GM12865 (cell line): Measurements from ENCODE around the gene CGB3.
"Not testable (repeated sequence)": the region's sequence is repeated elsewhere in the genome, so short reads cannot be mapped to it uniquely, and the experiment has no call there.

Experiments used
- DNase-seq: peaks from one replicate; pipeline ENCODE4 v3.0.0; 2010; ENCODE audit warnings: low read depth
- H3K4me3 ChIP-seq: 2 replicates; pipeline ENCODE4 v1.5.1; 2011; ENCODE audit warnings: mild to moderate bottlenecking, low read depth, low read length, control low read depth
- CTCF ChIP-seq: IDR thresholded peaks from 2 replicates; pipeline ENCODE4 v1.5.1; 2011; ENCODE audit warnings: low read length, control low read depth, low read depth, inconsistent platforms; ENCODE audit not compliant: insufficient read depth; ENCODE audit errors: missing control alignments

The CGB3 gene

DNA sequence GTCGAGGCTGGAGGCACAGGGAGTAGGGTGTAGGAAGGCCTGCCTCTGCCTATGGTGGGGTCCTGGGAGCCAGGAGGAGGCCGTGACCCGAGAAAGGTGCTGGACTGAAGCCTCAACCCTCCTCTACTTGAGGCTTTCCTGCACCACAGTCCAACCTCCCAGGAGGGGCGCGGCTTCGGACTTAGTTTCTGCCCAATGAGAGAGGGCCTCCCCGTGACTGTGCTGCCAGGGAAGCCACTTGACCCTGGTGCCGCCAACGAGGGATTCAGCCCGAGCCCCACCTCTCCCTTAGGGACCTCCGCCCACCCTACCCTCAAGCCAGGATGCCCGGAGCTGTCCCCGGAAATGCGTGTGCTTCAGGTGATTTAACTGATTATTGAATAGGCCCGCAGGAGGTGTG, at the start of gene CGB3:
Gene CGB3 (minus strand): TSS at position 101 of the 400 bp plus-strand sequence. CDS start 362 bp downstream, outside the sequence.
- not testable (repeated sequence) for DNase-seq, H3K4me3 ChIP-seq

DNA sequence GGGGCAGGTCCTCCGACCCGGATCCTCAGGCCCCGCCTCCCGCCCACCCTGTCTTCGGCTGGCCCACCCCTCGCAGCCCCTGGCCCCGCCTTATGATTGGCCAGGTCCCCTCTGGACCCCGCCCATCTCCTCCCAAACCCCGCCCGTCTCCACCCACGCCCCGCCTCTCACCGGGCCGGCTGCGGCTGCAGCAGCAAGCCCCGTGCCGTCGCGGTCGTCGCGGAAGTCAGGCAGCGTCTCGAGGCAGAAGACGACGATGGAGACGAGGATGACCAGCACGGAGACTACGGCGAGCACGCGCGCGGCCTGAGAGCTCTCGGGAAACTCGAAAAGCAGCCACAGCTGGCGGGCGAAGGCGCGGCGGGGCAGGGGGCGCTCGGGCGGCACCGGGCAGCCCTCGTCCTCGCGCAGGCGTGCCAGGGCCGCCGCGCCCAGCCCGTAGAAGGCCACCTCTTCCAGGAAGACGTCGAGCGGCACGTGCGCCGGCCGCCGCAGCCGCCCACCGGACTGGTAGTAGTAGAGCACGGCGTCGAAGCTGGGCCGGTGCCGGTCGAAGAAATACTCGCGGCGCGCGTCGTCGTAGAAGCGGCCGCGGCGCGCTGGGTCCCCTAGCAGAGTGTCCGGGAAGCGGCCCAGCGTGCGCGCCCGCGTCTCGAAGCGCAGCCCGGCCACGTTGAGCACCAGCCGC, 47.9 kb upstream of the CGB3 start:
- no peak for TF ChIP-seq CTCF
- DNase-seq = no peak
- no peak overlapping the region for H3K4me3 ChIP-seq

- no peak overlapping the region for H3K4me3 ChIP-seq
- TF ChIP-seq CTCF = no peak
- DNase-seq = no peak
Observed at GRCh38 chr19:49070416-49070815, 46.3 kb upstream of the CGB3 start.

- no peak for TF ChIP-seq CTCF
Observed at GRCh38 chr19:49069026-49069425, 44.9 kb upstream of the CGB3 start.

DNA sequence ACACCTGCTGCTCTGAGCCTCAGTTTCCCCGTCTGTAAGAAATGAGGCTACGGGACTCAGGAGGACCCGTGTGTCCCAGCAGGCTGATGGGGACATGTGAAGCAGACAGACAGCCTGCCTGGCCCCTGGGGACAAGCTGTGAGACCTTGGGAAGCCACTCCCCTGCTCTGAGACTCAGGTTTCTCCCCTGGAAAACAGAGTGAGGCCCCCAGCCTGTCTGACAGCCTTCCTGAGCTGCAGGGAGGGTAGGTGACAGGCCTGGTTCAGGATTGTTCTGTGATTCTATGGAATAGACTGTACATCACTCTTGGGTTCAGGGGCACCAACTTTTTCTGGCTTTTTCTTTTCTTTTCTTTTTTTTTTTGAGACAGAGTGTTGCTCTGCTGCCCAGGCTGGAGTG, 43.4 kb upstream of the CGB3 start:
- no peak for TF ChIP-seq CTCF
- no peak overlapping the region for H3K4me3 ChIP-seq
- DNase-seq = no peak

More at GRCh38 chr19:49069026-49069425, 44.9 kb upstream of the CGB3 start:
- no peak overlapping the region for H3K4me3 ChIP-seq
- no peak for DNase-seq

DNA sequence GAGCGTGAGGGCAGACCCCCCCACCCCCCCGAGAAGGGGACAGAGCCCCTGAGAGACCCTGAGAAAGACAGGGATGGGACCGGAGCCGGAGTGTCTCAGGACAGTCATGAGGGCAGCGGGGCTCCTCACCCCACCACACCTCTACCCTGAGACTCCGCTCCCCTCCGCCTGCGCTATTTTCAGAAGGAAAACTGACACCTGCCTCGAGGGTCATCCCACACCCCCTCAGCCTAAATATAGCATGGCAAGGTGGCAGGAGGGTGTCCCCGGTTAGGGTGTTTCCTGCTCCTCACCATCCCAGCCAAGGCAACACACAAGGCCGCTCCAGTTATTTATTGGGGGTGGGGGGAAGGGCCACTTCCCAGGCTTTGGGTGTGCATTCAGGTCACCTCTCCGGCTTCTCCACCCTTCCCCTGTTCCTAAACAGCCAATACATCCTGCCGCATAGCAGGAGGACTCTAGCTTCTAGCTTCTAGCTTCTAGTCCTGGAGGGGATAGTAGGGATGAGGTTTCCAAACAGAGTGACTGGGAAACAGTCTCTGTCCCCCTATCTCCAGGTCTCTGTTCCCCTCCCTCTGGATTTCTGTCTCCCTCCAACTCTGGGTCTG, 41.9 kb upstream of the CGB3 start:
- H3K4me3 ChIP-seq = no peak overlapping the region
- DNase-seq = no peak
- TF ChIP-seq CTCF = no peak

- no peak for TF ChIP-seq CTCF
- no peak within 1 kb of the TSS for H3K4me3 ChIP-seq
- DNase-seq = no peak
Observed at GRCh38 chr19:49064768-49065611, 40.9 kb upstream of the CGB3 start, which contains the start of gene NTF4. Gene NTF4, minus strand, starts transcription at chr19:49064818. Its CDS starts 2,821 bp downstream, at chr19:49061997.
